Small intestine (tissue), 7 donors: ENCODE data around the gene CDC14A. TPM values are rescaled to one million over a fixed set of nuclear protein-coding genes. Genes with fewer than 3 reads are reported as not detected.
A peak's percentile ranks its signal among the peaks of the same experiment; 100 is the strongest.

ENCODE experiments used
- DNase-seq, 2 donors: peaks; one replicate each; pipeline versions ENCODE4 v3.0.0 to v3.0.0-alpha.2; 2013
- FAIRE-seq: peaks from 2 replicates; lab custom pipeline; 2012; peaks lifted over from hg19 to GRCh38; lab: Jason Lieb, UNC
- H3K27ac ChIP-seq, 3 donors: one replicate each; pipeline ENCODE4 v1.5.1; 2013; ENCODE audit warnings: low read length in 2 of 3, mild to moderate bottlenecking in 2 of 3, control low read depth in 1 of 3, inconsistent platforms in 1 of 3, low read depth in 1 of 3, moderate library complexity in 1 of 3
- H3K27me3 ChIP-seq, 3 donors: one replicate each; pipeline ENCODE4 v1.6.1; 2013; ENCODE audit warnings: low read length in 3 of 3, inconsistent platforms in 1 of 3; ENCODE audit not compliant: control insufficient read depth in 3 of 3, insufficient read depth in 3 of 3
- H3K36me3 ChIP-seq, 3 donors: one replicate each; pipeline ENCODE4 v1.6.1; 2013; ENCODE audit warnings: low read length in 3 of 3, inconsistent platforms in 1 of 3, low read depth in 1 of 3, mild to moderate bottlenecking in 1 of 3, moderate library complexity in 1 of 3; ENCODE audit not compliant: control insufficient read depth in 3 of 3, insufficient read depth in 2 of 3
- H3K4me1 ChIP-seq, 3 donors: one replicate each; pipeline ENCODE4 v1.6.1; 2013; ENCODE audit warnings: low read length in 2 of 3, inconsistent platforms in 1 of 3, low read depth in 1 of 3, mild to moderate bottlenecking in 1 of 3, moderate library complexity in 1 of 3; ENCODE audit not compliant: control insufficient read depth in 3 of 3, insufficient read depth in 2 of 3
- H3K4me3 ChIP-seq, 3 donors: one replicate each; pipeline ENCODE4 v1.5.1; 2013; ENCODE audit warnings: low read length in 3 of 3, control low read depth in 1 of 3, inconsistent platforms in 1 of 3, low read depth in 1 of 3, mild to moderate bottlenecking in 1 of 3, moderate library complexity in 1 of 3
- H3K9me3 ChIP-seq, 2 donors: one replicate each; pipeline ENCODE4 v1.6.1; 2013; ENCODE audit warnings: low read depth in 1 of 2, low read length in 1 of 2; ENCODE audit not compliant: control insufficient read depth in 2 of 2, insufficient read depth in 1 of 2
- WGBS, 3 donors: extraction: QIAGEN DNeasy Blood & Tissue Kit; methylation state at CpG; one replicate each; pipeline ENCODE4 v1.1.7; 2013; 5-methylcytosine and 5-hydroxymethylcytosine counted together
- polyA plus RNA-seq, 4 donors: library from polyadenylated mRNA; stranded (reverse) in 3 of 4; unstranded in 1 of 4; fragments of 200-250 nt in 3 of 4; fragments of 120-200 nt in 1 of 4; gene quantifications; one replicate each; pipeline versions ENCODE4 v1.2.1 to v1.2.3, GENCODE V29; 2013
- donor health status: healthy with polysubstance abuse.
- donor health status: control.
- donor health status: control.
- donor health status: Bipolar disorder and iron deficiency.
- donor health status: healthy.

CDC14A gene
- polyA plus RNA-seq, 4 donors = 4.2 to 18.0 (median 12.6) TPM

DNA sequence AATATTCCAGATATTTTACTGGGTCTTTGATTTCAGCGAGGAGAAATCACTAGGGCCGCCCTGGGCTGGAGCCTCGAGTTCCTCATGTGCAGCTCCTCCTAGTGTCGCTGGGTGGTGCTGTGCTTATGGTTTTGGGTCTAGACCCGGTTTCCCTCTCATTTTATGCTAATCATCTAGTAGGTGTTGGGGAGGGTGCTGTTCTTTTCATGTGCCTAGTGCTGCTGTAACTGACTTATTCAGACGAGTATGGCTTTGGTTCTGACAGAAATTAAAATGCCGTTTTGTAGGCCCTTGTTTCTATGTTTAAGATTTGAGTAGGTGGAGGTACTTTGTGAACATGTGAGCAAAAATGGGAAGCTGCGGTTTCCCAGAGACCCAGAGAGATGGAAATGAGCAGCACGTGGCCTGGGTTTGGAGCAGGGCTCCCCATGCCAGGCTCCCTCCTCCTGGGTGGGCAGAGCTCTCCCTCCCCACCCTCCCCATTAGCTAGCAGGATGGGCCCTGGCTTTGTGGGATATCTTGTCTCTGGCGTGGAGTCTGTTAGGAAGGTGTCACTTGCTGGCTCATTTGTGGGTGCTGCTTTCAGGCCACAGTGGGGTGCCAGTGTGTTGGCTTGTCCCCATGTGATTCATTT is 111.6 kb downstream of the CDC14A start:
- Histone ChIP-seq H3K27me3 (no peaks in the 10 kb centered on the region), H3K4me1 (no peaks in the 10 kb centered on the region), H3K36me3 (peaks cover 0 to 14% (median 14%) of the 10 kb centered on the region in 3 donors), H3K4me3 (no peak overlapping the region), H3K27ac (no peak overlapping the region), H3K9me3 (no peaks in the 10 kb centered on the region)
- FAIRE-seq (no peak), DNase-seq (peak; percentile 20 to 46)
- 35 to 57% (median 51%) methylated on average over 10 of the region's 10 CpGs for whole genome bisulfite sequencing, 3 donors

DNA sequence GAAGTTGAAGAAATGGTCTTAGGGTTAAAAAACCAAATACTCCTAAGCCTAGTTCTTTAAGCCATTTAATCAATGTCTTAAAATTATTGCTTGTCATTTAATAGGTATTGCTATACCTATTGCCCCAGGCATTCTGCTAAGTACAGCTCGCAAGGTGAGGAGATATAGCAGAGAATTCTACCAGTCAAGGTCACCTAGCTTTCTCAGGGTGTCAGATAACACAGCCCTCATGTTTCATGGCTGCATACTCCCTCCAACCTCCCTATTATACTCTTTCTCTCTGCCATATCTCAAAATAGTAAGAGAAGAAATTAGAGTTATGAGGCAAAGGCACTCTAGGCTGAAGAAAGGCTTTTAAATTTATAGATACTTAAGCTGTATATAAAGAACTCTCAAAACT is 117.3 kb downstream of the CDC14A start:
- Histone ChIP-seq H3K36me3 (peaks cover 0 to 5% (median 4%) of the 10 kb centered on the region in 3 donors), H3K27me3 (no peaks in the 10 kb centered on the region), H3K27ac (no peak overlapping the region), H3K4me3 (no peak overlapping the region), H3K9me3 (no peaks in the 10 kb centered on the region), H3K4me1 (no peaks in the 10 kb centered on the region)
- DNase-seq = no peak
- WGBS, 3 donors = 93 to 100% (median 96%) methylated on average over 1 of the region's 1 CpG
- FAIRE-seq = no peak

DNA sequence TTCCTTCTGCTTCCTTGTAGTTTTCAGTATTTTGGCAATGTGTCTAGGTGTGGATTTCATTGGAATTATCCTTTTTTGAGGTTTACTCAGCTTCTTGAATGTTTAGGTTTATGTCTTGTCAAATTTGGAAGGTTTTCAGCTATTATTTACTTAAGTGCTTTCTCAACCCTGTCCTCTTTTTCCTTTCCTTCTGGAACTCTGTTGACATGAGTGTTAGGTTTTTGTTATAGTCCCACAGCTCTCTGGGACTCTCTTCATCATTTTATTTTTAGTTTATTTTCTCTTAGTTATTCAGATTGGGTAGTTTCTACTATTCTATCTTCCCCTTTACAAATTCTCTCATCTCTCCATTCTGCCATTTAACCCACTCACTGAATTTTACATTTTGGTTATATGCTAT is 122.5 kb downstream of the CDC14A start:
- H3K27me3 ChIP-seq = no peaks in the 10 kb centered on the region
- no peak overlapping the region for H3K27ac ChIP-seq
- DNase-seq (no peak), FAIRE-seq (peak; percentile 10)
- no peaks in the 10 kb centered on the region for H3K9me3 ChIP-seq
- no peaks in the 10 kb centered on the region for H3K4me1 ChIP-seq
- H3K4me3 ChIP-seq = no peak overlapping the region
- peaks cover 0 to 11% (median 2%) of the 10 kb centered on the region in 3 donors for H3K36me3 ChIP-seq

DNA sequence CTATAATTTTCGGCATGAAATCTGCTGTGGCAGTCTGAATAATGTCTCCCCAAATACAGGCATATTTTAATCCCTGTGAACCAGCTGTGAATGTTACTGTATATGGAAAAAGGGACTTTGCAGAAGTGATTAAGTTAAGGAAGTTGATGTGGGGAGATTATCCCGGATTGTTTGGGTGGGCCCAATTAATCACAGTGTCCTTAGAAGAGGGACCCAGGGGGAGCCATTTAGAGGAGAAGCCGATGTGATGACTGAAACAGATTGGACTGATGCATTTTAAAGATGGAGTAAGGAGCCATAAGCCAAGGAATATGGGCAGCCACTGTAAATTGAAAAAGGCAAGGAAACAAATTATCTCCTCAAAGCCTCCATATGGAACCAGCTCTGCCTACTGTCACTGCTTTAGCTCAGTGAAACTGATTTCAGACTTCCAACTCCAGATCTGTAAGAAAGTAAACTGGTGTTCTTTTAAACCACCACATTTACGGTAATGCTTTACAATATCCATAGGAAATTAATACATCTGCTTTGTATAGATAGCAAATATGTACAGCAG is 124.5 kb downstream of the CDC14A start:
- Histone ChIP-seq H3K27me3 (no peaks in the 10 kb centered on the region), H3K4me3 (no peak overlapping the region), H3K9me3 (no peaks in the 10 kb centered on the region), H3K4me1 (no peaks in the 10 kb centered on the region), H3K27ac (no peak overlapping the region), H3K36me3 (peaks cover 0 to 11% (median 10%) of the 10 kb centered on the region in 3 donors)
- no peak for FAIRE-seq
- 90 to 97% (median 93%) methylated on average over 4 of the region's 4 CpGs for WGBS, 3 donors
- DNase-seq = no peak

DNA sequence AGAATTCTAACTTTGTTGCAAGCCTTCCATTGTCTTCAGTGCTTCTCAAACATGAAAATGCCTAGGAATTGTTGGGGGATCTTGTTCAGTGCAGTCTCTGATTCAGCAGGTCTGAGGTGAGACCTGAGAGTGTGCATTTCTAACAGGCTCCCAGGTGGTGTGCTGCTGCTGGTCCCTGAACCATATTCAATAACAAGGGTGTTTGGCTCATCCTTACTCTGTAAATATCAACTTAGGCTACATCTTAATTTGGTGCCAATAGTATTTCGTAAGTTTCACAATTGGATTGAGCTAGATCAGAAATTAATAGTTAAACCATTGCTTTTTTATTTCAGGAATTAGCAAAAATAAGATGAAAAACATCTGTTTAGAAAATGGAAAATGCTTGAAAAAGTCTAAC is 126.5 kb downstream of the CDC14A start:
- Histone ChIP-seq H3K4me1 (no peaks in the 10 kb centered on the region), H3K27ac (no peak overlapping the region), H3K27me3 (no peaks in the 10 kb centered on the region), H3K4me3 (no peak overlapping the region), H3K9me3 (no peaks in the 10 kb centered on the region), H3K36me3 (peaks cover 0 to 10% (median 8%) of the 10 kb centered on the region in 3 donors)
- FAIRE-seq = no peak
- 88 to 100% (median 91%) methylated on average over 1 of the region's 1 CpG for WGBS, 3 donors
- no peak for DNase-seq

DNA sequence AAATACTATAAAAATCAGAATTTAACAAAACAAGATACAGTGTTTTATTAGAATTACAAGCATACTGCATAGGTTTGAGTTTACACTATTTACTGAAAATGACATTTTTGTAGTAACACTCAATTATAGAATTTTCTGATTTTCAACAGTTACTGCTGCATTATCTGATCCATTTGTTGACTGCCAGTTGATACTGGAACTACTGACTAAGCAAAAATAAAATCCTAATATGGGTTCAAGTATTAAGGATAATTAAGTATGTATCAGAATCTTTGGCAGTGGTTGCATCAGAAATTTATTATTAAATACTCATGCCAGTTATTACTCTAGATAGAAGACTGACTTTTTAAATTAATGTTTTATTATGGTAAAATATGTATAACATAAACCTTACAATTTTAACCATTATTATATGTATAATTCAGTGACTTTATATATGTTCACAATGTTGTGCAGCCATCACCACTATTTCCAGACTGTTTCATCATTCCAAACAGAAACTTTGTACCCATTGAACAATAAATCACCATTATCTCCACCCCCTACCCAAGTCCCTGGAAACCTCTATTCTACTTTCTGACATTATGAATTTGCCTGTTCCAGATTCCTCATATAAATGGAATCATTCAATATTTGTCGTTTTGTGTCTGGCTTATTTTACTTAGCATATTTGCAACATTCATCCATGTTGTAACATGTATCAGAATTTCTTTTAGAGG is 127.5 kb downstream of the CDC14A start:
- Histone ChIP-seq H3K27ac (no peak overlapping the region), H3K9me3 (no peaks in the 10 kb centered on the region), H3K36me3 (peaks cover 0 to 10% (median 8%) of the 10 kb centered on the region in 3 donors), H3K4me1 (no peaks in the 10 kb centered on the region), H3K4me3 (no peak overlapping the region), H3K27me3 (no peaks in the 10 kb centered on the region)
- whole genome bisulfite sequencing, 3 donors = 91 to 98% (median 97%) methylated on average over 1 of the region's 1 CpG
- DNase-seq (no peak), FAIRE-seq (no peak)

DNA sequence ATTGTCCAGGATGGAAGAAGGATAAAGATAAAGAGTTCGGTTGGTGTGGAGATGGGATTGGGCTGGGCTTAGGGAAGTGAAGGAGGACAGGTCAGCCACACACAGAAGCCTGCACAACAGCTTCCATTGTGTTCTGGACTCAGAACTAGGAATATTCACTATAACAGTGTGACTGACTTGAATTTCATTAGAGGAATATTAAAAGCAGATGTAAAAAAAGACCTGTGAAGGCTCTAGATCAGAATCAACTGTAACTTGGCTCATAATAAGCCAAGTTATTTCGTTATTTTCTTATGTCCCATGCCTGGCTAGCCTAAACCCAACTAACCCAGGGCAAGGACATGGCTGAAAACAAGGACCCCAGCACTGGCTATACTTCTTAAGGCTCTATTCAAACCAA is 129.0 kb downstream of the CDC14A start:
- H3K27ac ChIP-seq = no peak overlapping the region
- DNase-seq (no peak), FAIRE-seq (no peak)
- 91 to 94% (median 94%) methylated on average over 2 of the region's 2 CpGs for WGBS, 3 donors
- H3K4me1 ChIP-seq = no peaks in the 10 kb centered on the region
- no peak overlapping the region for H3K4me3 ChIP-seq
- H3K36me3 ChIP-seq = peaks cover 0 to 10% (median 0%) of the 10 kb centered on the region in 3 donors
- H3K9me3 ChIP-seq = no peaks in the 10 kb centered on the region
- no peaks in the 10 kb centered on the region for H3K27me3 ChIP-seq

DNA sequence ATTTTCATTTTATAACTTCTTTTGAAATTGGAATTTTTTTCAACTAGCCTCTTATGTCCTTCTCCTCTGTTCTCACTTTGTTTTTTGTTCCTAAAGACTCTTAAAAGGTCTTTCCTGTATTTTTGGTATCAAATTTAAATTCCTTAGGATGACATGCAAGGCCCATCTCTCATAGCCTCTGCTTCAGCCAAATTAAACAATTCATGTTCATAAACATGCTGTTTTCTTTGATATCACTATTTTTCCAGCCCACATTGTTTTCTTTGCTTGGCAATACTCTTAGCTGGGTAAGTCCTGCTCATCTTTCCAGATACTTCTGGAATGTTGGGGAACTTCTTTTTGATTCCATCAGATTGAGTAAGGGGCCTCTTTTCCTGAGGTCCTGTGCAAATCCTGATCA is 129.9 kb downstream of the CDC14A start:
- H3K9me3 ChIP-seq = no peaks in the 10 kb centered on the region
- DNase-seq (no peak), FAIRE-seq (no peak)
- H3K27me3 ChIP-seq = no peaks in the 10 kb centered on the region
- peaks cover 0 to 8% (median 0%) of the 10 kb centered on the region in 3 donors for H3K36me3 ChIP-seq
- no peak overlapping the region for H3K27ac ChIP-seq
- no peaks in the 10 kb centered on the region for H3K4me1 ChIP-seq
- H3K4me3 ChIP-seq = no peak overlapping the region
